Renal pelvis (tissue), 4 donors: ENCODE data around the gene CDH22. TPM values are rescaled to one million over a fixed set of nuclear protein-coding genes. Genes with fewer than 3 reads are reported as not detected.

Experiments used
- DNase-seq: peaks from one replicate; pipeline ENCODE4 v3.0.0-alpha.2; 2013
- polyA plus RNA-seq, 3 donors: library from polyadenylated mRNA; unstranded; fragments of 120-200 nt; gene quantifications; one replicate each; pipeline ENCODE4 v1.2.1, GENCODE V29; 2013; ENCODE audit not compliant: insufficient read length in 3 of 3

CDH22 gene
- polyA plus RNA-seq, 3 donors = 0.04 TPM; not detected in 2

DNA sequence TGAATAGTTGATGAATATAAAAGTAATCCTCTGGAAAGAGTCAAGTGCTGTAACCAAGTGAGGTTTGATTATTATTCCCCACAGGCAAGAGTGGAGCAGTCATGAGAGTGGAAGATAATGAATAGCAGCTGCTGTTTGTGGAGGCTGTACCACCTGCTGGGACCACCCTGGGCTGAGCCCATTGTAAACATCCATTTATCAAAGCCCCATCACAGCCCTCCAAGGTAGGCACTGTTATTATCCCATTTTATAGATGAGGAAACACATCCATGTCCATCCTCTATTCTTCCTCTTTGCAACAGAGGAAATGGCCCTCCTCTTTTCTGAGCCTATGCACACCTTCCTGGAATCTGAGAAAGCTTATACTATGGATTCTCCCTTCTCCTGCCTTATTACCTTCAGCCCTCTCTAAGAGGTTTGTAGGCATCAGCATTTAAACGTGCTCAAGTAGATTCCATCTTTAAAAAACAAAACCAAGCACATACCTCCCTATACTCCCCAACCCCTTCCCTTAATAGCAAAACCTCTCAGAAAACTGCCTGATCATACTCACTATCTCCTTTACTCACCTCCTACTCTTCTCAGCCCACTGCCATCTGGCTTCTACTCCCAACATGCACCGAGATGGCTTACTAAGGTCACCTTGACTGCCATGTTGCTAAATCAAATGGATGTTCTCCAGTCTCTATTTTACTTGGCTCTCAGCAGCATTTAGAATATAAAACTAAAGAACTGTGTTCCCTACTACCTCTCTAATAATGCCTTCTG is 37.1 kb downstream of the CDH22 start:
- no peak for DNase-seq

DNA sequence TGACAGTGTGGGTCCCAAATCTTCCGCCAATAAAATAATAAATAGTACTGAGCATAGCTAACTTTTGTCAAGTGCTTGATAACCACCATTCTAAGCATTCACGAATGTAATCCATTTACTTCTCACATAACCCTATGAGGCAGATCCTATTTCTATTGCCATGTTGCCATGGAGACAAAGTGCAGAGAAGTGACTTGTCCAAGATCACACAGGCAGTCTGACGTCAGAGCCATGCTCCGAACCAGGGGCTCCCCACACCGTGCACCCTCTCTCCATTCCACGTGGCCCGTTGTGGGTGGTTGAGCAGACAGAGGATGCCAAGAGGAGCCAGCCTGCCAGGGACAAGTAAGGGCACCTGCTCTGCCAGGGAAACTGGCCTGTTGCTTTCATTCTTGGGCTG is 38.9 kb downstream of the CDH22 start:
- DNase-seq = no peak

DNA sequence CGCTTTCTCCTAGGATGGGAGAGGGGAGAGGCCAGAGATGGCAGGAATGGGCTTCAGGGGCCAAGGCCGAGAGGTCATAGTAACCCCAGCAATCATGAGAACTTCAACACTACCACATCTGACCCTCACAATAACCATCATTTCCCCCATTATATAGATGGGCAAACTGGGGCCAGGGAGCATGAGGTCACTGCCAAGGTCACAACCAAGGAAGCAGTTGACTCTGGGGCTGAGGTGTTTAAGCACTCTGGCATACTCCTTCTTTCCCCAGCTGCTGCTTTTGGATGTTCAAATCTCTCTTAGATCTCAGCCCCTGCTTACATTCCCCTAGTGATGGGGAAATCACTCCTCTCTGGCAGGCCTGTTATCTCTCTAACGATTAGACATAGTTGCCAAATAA is 39.6 kb downstream of the CDH22 start:
- DNase-seq = no peak

DNA sequence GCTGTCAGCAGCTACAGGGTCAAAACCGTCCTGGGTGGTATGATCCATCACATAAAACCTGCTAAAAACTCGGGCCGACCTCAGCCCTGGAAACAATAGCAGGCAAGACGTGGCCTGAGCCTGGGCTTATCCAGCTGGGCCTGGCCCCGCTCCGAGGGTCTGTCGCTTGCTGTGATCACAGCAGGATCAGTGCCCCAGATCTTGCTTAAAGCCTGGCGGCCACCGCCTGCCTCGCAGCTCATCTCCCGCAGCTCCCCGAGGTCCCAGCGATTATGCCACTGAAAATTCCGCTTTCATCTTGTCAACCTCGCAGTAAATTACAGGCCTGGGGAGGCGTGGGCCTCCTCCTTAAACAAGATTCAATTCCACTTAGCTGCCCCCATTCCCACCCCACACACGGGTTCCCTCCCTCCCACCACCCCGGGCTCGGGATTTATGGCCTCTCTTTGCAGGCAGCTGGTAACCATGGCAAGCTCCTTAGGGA is 40.1 kb downstream of the CDH22 start:
- peak; percentile 63 for DNase-seq

DNA sequence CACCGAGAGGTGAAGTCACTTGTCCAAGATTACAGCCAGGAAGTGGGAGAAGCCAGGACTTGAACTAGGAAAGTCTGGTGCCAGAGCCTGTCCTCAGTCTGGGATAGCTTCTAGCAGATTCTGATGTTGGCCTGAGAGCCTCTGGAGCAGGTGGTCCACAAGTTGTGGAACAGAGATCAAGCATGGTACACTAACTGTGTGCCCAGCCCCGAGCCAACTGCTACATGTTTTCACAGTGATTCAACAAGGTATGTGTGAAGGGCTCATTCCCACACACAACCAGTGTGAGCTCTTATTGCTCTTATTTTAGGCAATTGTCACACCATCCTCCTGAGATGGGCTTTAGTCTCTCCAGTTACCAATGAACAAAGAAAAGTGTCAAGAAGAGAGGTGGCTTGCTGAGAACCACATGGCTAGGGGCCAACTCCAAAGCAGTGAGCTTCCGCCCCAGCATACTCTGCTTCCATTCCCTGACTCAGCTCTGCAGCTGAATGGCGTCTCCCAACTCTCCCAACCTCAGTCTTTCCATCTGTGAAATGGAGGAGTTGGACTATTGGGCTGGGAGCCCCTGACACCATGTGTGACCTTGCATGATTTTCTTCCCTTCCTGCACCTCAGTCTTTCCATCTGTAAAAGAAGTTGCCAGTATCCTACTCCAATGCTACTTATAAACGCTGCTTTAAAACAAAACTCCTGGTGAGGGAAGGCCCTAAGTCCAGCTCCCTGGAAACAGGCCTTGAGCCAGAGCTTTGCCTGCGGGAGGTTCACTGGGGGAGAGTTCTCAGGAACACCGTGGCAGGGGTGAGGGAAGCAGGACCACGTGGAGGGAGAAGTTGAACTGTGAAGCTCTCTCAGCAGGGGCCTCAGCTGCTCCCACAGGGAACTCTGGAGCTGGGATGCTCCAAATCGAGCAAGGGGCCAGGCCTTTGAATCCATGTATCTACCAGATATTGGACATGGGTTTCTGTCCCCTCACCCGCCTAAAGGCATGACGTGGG is 40.9 kb downstream of the CDH22 start:
- DNase-seq = no peak

DNA sequence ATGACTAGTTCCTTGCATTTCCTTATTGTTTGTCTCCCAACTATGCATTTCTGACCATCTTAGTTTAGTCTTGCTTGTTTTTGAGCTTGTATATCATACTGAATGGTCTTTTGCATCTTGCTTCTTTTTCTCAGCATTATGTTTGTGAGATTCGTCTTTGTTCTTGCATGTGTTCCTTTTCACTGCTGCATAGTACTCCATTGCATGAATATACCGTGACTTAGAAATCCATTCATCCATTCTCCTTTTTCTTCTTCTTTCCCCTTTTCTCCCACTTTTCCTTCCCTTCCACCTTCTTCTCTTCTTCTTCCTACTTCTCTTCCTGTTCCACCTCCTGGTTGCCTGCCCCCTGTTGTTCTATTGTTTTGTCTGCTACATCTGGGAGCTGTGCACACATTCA is 42.8 kb downstream of the CDH22 start:
- DNase-seq = no peak

DNA sequence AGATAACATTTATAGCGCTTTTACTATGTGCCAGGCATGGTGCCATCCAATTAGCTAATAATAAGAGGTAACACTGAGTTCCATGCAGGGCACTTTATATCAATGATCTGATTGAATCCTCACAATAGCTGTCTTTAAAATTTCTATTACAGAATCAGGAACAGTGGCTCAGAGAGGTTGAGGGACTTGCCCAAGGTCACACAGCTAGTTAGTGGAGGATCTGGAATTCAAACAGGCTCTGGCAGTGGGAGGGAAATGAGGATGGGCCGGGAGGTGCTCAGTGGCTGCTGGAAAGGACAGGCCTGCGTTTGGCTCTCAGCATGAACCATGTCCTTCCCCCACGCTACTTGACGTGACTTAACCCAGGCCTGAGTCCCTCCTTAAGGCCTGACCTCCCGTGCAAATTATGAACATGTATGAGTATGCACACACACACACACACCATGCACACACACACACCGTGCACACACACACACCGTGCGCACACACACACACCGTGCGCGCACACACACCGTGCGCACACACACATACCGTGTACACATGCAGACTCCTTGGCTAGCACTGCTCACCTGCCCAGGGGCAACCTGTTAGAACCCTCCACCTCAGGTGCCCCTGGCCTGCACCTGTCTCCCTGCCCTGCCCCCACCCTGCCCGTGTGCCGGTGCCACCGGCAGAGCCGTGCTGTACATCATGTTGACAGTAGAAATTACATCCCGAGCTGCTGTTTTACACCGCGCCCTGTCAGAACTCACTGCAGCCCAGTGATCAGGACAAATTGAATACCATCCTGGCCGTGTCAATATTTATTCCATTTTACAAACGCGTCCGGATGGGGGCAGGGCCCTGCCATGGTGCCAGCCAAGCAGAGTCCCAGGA is 43.7 kb downstream of the CDH22 start:
- DNase-seq = no peak

DNA sequence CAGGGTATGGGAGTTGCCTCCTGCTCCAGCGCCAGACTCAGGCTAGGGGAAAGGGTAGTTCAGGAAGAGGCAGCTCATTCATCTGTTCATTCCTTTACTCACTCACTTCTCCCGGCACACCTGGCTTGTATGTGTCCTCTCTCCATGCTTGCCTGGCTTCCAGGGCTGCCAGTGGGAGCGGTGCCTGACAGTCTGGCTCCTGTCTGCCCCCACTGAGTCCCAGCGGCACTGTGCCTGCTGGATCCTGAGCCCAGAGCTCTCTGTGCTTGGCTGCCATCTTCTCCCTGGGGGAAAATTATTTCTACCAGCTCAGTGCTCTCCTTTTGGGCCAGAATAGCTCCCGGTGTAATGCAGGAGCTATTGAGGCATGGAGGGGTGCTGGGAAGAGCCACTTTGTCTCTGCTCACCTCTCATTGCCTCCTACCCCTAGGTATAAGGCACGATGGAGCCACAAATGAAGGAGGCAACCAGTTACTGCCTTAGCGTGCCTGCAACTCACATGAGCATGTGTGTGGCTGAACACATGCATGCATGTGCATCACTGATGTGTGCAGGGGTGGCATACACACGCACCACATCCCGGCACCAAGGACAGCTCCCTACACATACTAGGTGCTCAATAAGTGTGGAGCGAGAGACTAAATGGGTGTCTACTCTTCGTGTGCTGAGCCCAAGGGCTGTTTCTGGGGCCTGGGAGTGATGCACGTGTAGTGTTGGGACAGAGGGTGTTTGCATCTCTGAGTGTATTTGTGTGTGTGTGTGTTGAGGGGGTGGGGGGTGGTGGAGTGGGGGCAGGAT is 46.6 kb downstream of the CDH22 start:
- DNase-seq = no peak

DNA sequence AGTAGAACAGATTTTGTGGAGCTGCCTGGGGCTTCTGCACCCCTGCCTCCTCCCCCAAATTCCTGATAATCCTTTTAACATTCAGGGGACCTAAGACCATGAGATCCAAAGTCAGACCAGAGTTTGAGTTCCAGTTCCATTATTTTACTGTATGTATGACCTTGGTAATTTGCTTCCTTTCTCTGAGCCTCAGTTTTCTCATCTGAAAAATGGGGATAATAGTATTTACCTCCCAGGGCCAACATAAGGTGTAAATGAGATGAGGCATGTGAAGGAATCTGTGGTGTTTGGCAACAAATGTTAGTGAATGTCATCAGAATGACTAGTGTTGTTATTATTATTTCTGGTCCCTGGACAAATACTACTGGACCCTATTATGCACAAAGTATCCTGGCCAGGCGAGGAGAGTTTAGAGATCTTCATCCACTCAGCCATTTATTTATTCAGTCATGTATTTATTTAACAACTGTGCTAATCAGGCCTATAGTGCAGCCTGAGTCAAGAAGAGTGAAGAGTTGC is 47.3 kb downstream of the CDH22 start:
- DNase-seq = no peak

DNA sequence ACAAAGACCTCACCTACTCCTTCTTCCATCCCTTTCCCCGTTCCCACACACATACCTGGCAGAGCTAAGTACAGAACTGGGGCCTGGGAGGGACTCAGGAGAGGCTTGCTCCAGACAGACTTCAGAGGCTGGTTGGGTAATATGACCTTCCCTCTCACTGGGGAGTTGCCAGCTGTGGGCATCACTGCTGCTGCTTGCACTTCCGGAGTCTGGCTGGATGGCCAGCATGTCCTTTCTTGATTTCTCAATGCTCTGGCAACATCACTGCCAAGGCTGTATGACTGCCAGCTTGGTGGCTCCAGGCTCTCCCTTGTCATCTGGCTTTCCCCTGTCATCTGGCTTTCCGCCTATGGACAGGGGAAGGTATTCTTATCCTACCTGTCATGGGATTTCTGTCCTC is 47.8 kb downstream of the CDH22 start:
- no peak for DNase-seq

DNA sequence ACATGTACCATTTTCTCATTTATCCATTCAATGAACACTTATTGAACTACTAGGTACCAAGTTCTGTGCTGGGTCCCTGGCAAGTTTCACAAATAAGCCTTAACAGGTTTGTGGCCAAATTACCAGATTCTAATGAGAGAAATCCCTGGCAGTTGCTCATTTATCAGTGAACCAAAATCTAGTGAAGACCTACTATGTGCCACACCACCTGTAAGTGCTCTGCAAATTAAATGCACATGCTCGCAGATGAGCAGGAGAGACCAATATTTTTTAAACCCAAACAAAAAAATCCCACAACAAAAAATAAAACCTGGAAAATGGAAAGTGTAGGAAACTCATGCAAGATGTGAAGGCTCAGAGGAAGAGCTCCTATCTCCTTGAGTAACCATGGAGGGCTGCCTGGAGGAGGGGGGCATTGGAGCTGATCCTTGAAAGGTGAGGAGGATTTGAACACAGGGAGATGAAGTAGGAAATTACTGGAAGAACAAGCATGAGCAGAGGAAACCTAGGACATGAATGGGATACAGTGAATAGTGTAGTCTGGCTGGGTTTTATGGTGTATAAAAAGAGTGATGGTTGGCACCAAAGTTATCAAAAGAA is 48.9 kb downstream of the CDH22 start:
- DNase-seq = no peak

DNA sequence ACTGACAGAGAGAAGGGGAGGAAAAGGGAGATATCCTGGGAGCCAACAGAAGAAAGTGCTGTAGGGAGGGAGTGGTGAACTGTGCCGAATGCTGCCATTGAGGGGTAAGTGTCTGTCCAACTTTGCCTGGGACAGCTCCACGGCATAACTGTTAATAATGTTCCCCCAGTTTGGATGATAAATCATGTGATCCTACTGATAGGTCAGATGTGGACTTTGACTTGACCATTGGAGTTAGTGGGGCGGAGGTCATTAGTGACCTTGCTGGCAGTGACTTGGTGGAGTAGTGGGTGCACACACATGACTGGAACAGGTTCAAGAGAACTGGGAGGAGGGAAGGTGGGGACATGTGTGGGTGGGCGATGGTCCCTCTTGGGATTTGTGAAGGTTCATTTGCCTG is 50.4 kb downstream of the CDH22 start:
- no peak for DNase-seq

DNA sequence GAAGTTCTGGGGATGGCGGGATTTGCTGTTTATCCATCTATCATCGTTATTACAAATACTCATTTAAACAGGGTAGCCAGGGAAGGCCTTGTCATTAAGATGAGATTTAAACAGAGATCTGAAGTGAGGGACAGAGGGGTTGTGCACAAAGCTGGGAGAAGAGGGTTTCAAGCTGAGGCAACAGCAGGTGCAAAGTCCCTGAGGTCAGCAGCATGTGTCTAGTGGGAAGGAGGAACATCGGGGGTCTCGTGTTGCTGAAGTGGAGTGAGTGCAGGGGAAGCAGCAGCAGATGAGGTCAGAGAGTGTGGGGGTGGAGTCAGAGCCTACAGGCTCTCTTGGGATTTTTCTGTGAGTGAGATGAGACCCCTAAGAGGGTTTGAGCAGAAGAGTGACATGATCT is 52.0 kb downstream of the CDH22 start:
- no peak for DNase-seq

DNA sequence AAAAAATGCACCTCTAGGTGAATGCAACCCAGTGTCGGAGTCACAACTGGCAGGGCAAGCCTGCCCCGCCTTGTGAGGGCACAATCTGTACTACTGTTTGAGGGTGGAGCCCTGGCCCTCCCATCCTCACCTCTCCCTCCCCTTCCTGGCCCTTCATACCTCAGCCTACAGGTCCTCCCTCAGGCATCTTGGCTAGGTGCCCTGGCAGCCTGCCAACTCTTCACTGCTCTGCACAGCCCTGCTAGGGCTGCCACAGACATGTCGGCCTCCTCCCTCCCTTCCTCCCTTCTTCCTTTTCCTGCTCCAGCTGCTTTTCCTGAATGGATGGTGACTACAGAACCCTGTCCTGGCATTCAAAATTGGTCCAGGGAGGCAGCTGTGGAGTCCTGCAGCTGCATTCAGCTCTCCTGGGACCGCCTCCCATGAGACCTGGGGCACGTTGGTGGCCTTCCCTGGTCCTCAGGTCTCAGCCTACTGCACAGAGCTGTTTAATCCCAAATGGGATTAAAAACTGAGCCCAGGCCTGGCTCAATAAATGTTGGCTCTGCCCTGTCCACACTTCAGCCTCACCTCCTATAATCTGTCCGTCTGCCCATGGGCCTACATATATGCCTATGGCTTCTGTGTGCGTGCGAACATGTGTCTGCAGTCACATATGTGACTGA is 52.7 kb downstream of the CDH22 start:
- DNase-seq = peak; percentile 30

DNA sequence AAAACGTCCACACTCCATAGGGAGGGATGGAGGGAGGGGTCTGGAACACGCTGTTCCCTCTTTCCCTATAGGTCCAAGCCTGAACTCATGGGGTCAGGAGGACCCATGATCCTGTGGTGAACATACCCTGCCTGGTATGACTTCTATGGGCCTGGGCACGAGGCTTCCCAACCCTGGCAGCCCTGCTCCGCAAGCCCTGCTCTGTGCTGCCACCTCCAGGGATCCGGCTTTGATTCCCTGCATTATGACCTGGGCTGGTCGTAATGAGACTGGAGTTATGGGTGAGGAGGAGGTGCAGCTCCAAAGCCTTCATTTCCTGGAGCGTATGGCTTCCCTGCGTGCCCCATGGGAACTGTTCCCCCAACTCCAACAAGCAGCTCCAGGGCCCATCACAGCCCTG is 54.9 kb downstream of the CDH22 start:
- DNase-seq = no peak

DNA sequence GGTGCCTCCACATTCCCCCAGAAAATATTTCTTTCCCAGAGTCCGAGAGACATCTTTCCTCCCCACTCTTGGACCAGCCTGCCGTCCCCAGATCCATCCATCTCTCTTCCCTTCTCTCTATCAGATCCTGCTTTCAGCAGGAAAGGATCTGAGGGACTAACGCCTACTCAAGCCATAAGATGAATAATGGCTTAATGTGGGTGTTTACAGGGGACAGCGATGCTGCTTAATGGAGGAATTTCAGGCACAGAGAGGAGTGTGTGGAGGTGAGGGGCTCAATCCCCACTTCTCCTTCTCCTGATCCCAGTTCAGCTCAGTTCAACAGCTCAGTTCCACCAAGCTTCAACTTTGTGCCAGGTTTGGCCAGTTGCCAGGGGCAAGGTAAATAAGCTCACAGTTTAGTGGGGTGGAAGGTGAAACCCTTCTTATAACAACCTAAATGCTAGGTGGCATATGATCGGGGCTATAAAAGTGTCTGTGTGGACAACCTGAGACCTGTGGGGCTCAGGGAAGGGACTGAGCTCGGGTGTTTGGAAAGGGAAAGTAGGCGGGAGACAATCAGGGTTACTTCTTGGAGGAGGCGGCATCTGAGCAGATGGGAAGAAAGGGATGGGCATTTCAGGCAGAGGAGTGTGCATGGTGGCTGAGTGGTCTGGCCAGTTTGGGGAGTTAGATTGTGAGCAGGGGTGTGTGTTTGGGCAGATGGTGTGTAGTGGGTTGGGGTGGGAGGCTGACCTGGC is 55.8 kb downstream of the CDH22 start:
- no peak for DNase-seq

DNA sequence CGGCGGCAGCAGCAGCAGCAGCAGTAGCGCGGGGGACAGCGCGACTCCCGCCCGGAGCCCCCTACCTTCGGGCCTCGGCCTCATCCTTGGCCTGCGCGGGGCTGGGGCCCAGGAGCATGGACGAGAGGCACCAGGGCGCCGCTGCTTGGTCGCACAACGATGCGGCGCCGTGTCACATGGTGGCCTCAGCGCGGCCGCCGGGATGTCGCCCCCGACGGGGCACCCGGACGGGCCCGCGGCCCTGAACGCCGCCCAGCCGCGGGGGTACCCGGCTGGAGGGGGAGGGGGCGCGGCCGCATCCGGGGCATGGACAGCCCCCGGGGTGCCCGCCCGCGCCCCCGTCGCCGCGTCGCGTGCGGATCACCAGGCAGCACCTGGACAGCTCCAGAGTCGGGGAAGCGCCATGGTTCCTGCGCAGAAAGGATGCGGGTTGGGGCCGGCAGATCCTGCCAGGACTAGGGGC is 57.1 kb downstream of the CDH22 start:
- DNase-seq = peak; percentile 9

DNA sequence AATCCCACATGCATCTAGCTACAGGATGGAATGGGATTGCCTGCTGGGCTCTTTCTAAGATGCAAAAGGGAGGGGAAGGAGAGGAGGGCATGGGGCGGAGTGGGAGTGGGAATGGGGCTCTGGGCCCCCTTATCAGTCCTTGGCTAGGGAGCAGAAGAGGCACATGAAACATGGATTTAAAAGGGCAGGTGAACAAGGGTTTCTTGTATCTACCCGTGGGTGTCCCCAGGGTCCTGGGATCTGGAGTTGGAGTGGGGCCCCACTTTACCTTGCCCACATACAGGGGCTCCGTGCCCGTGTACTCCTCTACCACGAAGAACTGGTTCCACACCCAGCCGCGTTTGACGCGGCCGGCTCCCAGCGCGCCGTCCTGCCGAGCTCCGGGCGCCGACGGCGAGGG is 57.5 kb downstream of the CDH22 start:
- no peak for DNase-seq

DNA sequence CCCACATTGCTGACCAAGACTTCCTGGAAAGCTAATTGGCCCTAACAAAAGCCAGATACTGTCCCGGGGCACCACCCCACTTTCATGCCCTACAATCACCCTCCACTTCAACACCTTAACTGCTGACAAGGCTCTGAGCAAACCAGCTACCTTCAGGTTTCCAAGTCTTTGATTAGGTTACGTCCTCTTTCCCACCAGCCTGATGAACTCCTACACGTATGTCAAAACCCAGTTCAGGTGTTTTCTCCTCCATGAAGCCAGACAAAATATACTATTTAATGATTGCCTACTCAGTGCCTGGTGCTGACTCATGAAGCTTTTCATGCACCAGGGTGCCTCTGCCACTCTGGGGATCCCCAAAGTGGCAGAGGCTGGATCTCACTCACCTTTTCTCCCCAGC is 58.6 kb downstream of the CDH22 start:
- no peak for DNase-seq
